ENCODE data around the gene ZNF292. TPM values are rescaled to one million over a fixed set of nuclear protein-coding genes. Genes with fewer than 3 reads are reported as not detected.
"Not testable (repeated sequence)": the region's sequence is repeated elsewhere in the genome, so short reads cannot be mapped to it uniquely, and the experiment has no call there.

ZNF292 gene
- total RNA-seq, 1 experiment from 2014 or later = 9.4 TPM

DNA sequence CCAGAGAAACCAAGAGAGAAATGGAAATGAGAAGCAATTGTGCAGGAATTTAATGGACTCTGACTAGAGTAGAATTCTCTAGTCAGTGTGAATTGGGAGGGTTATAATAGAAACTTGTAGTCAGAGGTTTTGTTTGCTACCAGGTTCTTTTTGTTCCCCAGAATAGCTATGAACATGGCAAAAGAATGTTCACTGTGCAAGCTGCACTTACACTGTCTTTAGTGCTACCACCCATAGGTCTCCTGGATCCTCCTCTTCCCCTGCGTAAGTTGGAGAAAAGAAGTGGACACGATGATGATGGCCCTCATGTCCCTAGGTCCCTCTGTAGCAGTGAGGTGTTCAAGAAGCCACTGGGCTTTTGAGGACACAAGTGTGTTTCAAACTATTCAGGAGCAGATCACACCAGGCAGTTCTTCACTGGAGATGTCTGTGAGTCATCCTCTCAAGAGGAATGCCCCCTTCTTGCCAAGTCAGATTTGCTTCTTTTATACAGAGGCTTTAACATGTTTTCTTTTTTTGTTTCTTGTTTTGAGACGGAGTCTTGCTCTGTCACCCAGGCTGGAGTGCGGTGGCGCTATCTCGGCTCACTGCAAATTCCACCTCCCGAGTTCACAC is 119.4 kb downstream of the ZNF292 start:
- DNase-seq (ENCODE audit: low spot score) = no peak

DNA sequence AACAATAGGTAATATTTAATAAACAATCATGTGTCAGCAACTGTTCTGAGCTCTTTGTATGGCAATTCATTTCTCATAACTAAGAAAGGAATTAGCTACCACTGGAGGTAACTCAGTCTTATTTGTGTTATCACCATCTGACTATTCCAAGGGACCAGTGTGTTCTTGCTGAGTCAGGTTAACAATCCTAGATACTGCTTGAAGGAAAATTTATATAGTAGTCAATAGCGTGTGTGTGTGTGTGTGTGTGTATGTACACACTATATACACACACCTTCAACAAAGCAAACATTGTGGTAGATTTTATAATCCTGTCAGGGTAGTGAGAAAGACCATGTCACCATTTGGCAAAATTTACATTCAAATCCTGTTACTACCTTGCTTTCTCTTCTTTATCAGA is 121.3 kb downstream of the ZNF292 start:
- no peak for DNase-seq (ENCODE audit: low spot score)

DNA sequence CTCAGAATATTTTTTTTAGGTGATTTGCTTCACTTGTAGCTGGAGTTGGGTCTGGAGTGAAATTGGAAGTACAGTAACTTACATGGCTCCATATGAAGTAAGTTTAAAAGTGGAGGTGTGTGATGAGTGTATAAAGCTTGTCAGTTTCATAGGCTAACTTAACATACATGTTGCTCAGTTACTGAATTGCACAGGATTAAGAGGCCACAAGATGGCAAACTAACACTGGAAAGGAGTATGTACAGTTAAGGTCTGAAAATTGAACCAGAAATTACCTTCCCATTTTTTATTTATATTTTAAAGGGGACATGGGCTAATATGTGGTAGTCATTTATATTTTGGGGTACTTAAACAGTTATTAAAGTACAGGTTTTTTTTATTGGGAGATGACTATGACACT is 121.8 kb downstream of the ZNF292 start:
- peak; percentile 42 for DNase-seq (ENCODE audit: low spot score)

DNA sequence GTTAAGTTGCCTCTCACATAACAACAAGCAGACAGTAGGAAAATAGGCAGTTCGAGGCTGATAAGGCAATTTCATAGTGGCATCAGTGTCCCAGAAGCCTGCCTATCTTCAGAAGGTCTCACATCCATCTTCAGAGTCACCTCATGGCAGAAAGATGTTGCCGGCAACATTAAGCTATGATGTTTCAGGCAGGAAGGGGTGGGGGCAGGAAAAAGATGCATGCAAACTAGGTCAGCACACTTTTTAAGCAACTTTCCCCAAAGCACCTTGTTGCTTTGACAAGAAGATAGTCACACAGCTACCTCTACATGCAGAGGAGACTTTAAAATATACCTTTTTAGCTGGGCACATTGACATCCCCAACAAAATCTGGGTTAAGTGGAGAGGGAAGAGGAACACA is 123.8 kb downstream of the ZNF292 start:
- DNase-seq (ENCODE audit: low spot score) = no peak

DNA sequence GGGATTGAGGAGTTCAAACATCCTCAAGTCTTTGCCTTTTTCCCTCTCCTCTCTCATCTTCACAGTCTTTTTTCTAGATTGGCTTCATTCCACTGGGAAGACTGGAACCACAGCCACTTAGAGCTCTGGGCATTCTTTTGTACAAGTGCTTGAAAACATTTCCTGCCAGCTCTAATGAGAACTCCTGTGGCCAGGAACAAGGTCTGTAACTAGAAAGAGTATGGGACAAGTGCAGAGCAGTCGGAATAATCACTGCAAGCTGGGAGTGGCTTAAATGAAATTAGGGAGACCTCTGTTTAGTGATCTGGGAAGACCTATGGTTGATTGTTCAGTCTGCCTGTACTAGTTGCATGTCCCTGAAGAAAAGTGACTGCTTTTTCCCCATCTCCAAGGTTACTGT is 126.1 kb downstream of the ZNF292 start:
- DNase-seq (ENCODE audit: low spot score) = no peak

DNA sequence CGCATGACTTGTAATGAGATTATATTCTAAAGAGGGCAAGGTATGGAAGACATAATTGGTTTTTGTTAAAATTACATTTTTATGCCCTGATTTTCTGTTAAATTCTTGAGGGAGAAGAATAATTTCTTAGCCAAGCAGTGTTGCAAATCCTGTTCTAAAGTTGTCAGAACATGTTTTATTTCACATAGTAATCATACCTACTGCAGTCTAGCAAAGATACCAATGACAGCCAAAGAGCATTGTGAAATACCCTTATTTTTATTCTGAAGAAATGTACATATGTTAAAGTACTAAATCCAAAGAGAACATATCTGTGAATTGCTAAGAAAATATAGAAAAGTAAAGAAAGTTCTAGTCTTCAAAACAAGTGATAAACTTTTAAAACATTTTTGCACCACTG is 127.4 kb downstream of the ZNF292 start:
- no peak for DNase-seq (ENCODE audit: low spot score)

DNA sequence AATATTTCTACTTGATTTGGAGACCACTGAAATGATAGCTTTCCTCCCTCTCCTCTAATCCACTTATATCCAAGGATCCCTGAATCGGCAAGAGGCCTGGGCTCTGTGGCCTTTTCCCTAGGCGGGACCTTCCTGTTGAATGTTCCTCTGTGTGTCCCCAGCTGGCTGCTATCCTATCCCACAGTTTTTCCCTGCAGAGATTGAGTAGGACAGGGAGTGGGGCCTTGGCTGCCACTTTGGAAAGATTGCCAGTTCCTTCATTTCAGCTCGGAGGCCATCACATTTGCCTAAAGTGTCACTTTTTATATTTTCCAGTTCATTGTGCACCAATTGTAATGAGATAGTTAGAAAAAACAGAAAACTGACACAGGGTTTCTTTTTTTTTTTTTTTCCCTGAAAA is 128.1 kb downstream of the ZNF292 start:
- DNase-seq (ENCODE audit: low spot score) = no peak

DNA sequence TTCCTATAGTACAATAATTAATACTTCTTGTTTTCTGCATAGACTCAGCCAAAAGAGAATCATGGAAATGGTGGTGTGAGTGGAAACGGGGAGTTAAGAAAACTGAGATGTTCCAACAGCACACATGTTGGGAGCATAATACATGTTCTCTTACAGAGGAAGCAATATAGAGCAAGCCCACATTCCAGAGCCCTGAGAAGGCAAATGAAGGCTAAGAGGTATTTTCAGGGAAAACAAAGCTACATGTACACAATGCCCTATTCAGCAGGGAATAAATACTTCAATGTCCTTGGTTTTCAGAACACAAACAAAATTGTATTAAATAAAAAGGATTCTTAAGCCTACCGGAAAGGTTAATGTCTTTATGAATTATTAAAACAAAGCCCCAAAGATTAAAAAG is 131.9 kb downstream of the ZNF292 start:
- no peak for DNase-seq (ENCODE audit: low spot score)

DNA sequence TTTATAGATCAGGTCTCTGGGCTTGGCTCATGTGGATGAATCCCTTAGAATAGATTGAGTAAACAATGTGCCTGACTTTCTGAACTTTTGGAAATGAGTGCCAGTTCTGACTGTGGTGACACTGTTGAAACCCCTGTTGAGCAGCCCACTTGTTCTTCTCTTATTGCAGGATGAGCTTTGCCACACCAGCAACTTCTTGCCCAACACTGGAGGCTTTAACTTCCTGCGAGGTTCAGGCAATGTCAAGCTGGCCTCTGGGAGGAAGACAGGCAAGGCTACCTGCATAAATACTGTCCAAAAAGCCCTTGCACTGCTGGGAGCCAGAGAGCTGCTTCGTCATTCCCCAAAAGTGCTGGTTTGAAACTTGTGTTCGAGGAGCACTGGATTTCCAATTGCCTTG is 134.2 kb downstream of the ZNF292 start:
- DNase-seq (ENCODE audit: low spot score) = no peak

DNA sequence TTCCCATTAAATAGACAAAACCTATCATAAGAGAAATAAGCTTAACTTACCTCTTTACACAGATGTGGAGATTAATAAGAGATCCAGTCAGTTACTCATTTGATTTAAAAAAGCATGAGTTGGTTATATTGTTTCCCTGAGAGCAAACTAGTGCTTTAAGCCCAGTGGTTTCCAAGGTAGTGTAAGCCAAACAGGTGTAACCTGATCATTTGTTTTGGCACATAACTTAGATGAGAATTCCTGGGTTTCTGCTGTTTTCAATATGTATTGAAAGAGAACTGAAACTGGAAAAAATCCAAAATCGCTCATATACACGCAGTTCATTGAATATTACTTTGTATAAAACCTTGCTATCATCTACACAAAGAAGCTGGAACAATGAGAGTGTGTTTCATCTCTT is 136.5 kb downstream of the ZNF292 start:
- no peak for DNase-seq (ENCODE audit: low spot score)

DNA sequence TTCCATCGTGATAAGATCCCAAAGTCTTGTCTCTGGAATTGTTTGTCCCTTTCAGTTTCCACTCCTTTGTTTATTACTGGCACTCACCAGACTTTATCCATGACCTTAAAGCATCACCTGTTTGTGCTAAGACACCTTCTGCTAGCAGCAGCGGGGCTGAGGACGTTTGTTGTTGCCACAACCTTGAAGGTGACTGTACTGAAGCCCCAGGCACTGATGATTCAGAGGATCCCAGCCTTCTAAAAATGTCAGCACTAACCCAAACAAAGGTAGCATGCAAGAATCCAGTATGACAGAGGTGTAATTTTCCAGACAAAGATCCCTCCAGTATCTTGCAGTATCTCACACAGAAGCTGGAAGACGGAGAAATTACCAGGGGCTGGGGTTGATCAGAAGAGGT is 138.2 kb downstream of the ZNF292 start:
- DNase-seq (ENCODE audit: low spot score) = no peak

DNA sequence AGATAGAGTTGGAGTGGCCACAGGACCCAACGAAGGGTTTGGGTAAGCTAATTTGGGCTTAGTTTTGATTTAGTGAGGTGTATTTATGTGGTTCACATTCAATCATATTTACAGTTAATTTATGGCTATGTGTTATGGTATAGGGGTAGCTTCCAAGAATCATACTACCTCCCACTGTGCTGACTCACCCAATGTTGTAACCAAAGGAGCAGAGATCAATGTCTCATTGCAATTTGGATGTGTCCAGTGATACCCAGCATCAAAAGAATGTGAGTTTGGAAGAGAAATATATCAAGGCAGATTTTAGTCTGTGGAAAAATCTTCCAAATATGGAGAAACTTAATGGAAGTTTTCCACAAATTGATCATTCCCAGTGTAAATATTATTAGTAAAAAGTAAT is 141.8 kb downstream of the ZNF292 start:
- DNase-seq (ENCODE audit: low spot score) = no peak

DNA sequence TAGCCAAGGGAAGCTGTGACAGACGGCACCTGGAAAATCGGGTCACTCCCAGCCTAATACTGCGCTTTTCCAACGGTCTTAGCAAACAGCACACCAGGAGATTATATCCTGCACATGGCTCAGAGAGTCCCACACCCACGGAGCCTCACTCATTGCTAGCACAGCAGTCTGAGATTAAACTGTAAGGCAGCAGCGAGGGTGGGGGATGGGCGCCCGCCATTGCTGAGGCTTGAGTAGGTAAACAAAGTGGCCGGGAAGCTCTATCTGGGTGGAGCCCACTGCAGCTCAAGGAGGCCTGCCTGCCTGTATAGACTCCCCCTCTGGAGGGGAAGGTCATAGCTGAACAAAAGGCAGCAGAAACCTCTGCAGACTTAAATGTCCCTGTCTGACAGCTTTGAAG is 145.9 kb downstream of the ZNF292 start:
- not testable (repeated sequence) for DNase-seq (ENCODE audit: low spot score)

DNA sequence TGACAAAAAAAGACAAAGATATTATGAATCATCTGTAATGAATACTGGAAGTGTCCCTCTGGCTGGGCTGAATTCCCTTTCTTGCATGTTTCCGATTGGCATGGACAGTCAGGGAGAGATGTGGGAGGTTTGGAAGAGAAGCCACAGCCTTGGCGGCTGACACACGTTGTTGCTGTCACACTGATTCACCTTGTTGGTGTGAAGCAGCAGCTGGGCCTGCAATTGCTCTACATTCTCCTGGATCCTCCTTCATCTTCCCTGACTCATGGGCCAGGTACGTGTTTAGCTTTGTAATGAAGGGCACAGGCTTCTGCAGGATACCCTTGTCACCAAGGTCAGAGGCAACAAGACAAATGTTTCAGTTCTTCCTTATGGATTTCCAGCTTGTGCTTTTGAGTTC is 153.6 kb downstream of the ZNF292 start:
- no peak for DNase-seq (ENCODE audit: low spot score)

DNA sequence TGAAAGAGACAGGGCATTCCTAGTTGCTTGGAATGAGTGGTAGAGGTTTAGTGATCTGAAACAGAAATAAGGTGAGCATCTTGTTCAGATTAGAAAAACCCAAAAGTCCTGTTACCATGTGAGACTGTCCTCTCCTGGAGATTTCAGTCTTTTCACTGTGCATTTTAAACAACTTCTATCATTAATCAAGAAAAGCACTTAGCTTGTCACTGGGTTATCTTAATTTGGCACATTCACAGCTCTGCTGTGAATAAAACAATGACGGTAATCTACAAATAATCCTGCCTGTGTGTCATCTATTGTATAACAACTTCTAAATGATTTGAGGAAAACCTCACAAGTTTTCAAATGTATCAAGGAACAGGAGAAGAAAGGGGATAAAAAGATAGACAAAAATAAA is 157.5 kb downstream of the ZNF292 start:
- DNase-seq (ENCODE audit: low spot score) = no peak

Other genes with a start within 250 kb of the ZNF292 start
- not detected in 2 replicates for gene HTR1E, start 218.0 kb upstream of the ZNF292 start, total RNA-seq (2014; rRNA removed; shearing (Covaris generic))
- not detected in 2 replicates for gene CGA, start 60.5 kb upstream of the ZNF292 start, total RNA-seq (2014; rRNA removed; shearing (Covaris generic))
- gene SMIM8, start 167.0 kb downstream of the ZNF292 start, total RNA-seq (2014; rRNA removed; shearing (Covaris generic)) = 1.2 and 1.5 TPM in 2 replicates
- gene GJB7, start 173.7 kb downstream of the ZNF292 start, total RNA-seq (2014; rRNA removed; shearing (Covaris generic)) = not detected in 2 replicates
- gene C6orf163, start 189.2 kb downstream of the ZNF292 start, total RNA-seq (2014; rRNA removed; shearing (Covaris generic)) = not detected in 2 replicates

All from HT-29 (cell line).